ENCODE results near the gene DCLK2. TPM values are rescaled to one million over a fixed set of nuclear protein-coding genes. Genes with fewer than 3 reads are reported as not detected.

The DCLK2 gene
- total RNA-seq, 1 donor from 2014 or later = 2.7 TPM

GRCh38 chr4:150051111-150051510 is 27.1 kb upstream of the DCLK2 start:
- TF ChIP-seq CTCF (conservative IDR thresholded peaks at IDR 0.05; ENCODE audit: low read depth, low read length) = no peak
- no peak for DNase-seq (ENCODE audit: low read depth)
- no peak overlapping the region for H3K4me3 ChIP-seq (ENCODE audit: low read depth, low read length)

GRCh38 chr4:150055467-150055866 is 22.8 kb upstream of the DCLK2 start:
- no peak overlapping the region for H3K4me3 ChIP-seq (ENCODE audit: low read depth, low read length)
- no peak for DNase-seq (ENCODE audit: low read depth)
- no peak for TF ChIP-seq CTCF (conservative IDR thresholded peaks at IDR 0.05; ENCODE audit: low read depth, low read length)

DNA sequence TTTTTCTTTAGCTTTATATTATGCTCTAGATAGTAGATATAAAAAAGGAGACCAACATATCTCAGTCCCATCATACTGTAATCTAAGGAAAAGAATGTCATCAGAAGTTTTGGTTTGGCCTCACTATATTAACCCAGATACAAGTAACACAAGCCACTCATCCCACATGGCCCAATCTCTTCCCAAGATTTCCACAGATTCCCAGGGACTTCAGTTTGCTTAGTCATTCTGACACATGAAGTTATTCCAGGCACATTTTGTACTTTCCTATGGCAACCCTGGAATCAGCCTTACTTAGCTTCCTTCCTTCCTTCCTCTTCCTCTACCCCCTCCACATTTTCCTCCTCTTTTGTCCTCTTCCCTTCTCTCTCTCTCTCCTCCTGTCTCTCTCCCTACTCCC is 21.7 kb upstream of the DCLK2 start:
- H3K4me3 ChIP-seq (ENCODE audit: low read depth, low read length) = no peak overlapping the region
- TF ChIP-seq CTCF (conservative IDR thresholded peaks at IDR 0.05; ENCODE audit: low read depth, low read length) = no peak
- DNase-seq (ENCODE audit: low read depth) = peak; percentile 39

DNA sequence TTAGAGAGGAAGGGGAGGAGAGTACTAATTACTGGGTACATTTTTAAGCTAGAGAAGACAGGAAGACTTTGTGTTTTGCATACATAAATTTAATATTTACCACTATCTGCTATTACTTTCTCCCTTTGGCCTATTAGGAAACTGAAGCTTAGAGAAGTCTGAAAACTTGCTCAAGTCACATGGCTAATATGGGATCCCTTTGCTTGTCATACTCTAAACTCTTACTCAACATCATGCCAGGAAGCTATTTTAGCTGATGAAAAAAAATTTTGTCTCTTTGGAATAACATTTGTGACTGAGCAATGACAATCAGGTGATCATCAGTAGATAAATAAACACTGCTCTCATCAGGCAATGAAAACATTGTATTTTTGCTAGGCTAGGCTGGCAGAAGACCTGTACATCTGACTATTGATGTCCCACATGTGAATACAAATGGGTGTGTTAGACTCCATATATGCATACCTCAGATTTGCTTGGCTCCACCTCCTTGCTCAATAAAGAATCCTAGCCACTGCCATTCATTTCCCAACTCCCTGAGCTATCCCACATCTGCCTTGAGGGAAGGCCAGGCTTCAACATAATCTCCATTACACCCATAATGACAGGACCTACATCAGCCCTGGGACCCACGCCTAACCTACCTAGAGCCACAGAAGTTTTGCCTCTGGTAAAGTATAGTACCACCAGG is 17.0 kb upstream of the DCLK2 start:
- no peak overlapping the region for H3K4me3 ChIP-seq (ENCODE audit: low read depth, low read length)
- no peak for DNase-seq (ENCODE audit: low read depth)
- TF ChIP-seq CTCF (conservative IDR thresholded peaks at IDR 0.05; ENCODE audit: low read depth, low read length) = no peak

GRCh38 chr4:150063128-150063527 is 15.1 kb upstream of the DCLK2 start:
- TF ChIP-seq CTCF (conservative IDR thresholded peaks at IDR 0.05; ENCODE audit: low read depth, low read length) = no peak
- DNase-seq (ENCODE audit: low read depth) = no peak
- no peak overlapping the region for H3K4me3 ChIP-seq (ENCODE audit: low read depth, low read length)

- no peak for DNase-seq (ENCODE audit: low read depth)
- no peak for TF ChIP-seq CTCF (conservative IDR thresholded peaks at IDR 0.05; ENCODE audit: low read depth, low read length)
- H3K4me3 ChIP-seq (ENCODE audit: low read depth, low read length) = no peak overlapping the region
Measured at GRCh38 chr4:150065740-150066139, 12.5 kb upstream of the DCLK2 start.

DNA sequence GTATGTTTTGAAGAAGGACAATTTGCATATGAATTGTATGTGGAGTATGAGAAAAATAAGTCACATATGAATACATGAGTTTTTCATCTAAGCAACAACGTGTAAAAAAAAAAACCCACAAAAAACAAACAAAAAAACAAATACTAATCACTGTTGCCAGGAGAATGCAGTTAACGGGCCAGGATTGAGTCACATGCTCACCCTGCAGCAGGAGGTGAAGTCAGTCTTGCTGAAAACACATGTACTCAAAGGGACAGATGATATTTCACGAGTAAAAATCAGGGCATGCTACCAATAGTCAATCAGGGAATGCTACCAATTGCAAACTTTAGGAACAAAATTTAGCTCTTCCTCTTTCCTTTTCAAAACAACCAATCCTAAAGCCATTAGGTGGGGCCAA is 10.4 kb upstream of the DCLK2 start:
- TF ChIP-seq CTCF (conservative IDR thresholded peaks at IDR 0.05; ENCODE audit: low read depth, low read length) = no peak
- no peak overlapping the region for H3K4me3 ChIP-seq (ENCODE audit: low read depth, low read length)
- no peak for DNase-seq (ENCODE audit: low read depth)
